ENCODE data around the gene PRRG1.
"Not testable (repeated sequence)": the region's sequence is repeated elsewhere in the genome, so short reads cannot be mapped to it uniquely, and the experiment has no call there.

PRRG1 gene

GRCh38 chrX:37472836-37473235, 123.7 kb downstream of the PRRG1 start:
- no peak for DNase-seq (ENCODE audit: low read depth, low spot score)
- H3K4me3 ChIP-seq (ENCODE audit: low read depth, low read length) = no peak overlapping the region
- in situ Hi-C loops (cut with HindIII; ENCODE audit: low sequenced_read_pairs) = no loop called here
- TF ChIP-seq CTCF (IDR thresholded peaks at IDR 0.05; ENCODE audit: low read depth, low read length) = no peak

DNA sequence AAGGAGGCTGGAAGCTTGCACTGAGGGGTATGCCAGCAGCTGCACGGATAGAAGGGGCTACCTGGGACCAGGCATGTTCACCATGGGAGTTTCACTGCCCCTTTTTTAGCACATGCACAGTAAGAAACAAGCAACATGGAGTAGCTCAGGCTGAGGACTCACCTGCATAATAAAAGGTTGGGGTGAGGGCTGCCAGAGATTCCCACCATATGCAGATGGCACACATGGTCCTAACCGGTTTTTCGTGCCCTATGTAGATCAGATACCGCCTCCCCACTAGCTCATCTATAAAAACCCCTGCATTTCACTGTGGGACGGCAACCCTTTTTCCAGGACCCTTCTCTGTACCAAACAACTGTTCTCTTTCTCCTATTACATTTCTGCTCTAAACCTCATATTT, 125.3 kb downstream of the PRRG1 start:
- in situ Hi-C loops (cut with HindIII; ENCODE audit: low sequenced_read_pairs) = no loop called here

GRCh38 chrX:37476571-37477170, 127.5 kb downstream of the PRRG1 start:
- no peak for DNase-seq (ENCODE audit: low read depth, low spot score)

More for the DNA sequence above, 125.3 kb downstream of the PRRG1 start:
- TF ChIP-seq CTCF (IDR thresholded peaks at IDR 0.05; ENCODE audit: low read depth, low read length) = no peak
- no peak for DNase-seq (ENCODE audit: low read depth, low spot score)
- H3K4me3 ChIP-seq (ENCODE audit: low read depth, low read length) = no peak overlapping the region

DNA sequence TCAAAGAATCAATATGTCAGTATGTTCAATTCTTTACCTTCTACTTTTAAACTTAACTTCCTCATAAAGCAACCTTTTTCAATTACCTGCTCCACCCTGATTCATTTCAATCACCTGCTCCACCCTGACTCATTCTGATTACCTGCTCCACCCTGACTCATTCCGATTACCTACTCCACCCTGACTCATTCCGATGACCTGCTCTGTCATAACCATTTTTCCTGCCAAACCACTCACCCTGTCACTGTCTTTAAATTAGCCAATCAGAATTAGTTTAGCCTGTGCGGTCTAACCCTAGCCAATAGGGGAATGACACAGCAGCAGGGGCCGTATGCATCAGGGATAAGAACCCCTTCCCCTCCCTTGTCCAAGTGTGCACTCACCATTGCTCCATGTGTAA, 135.2 kb downstream of the PRRG1 start:
- in situ Hi-C loops (cut with HindIII; ENCODE audit: low sequenced_read_pairs); DNase-seq (ENCODE audit: low read depth, low spot score); H3K4me3 ChIP-seq (ENCODE audit: low read depth, low read length): not testable (repeated sequence)

More at GRCh38 chrX:37476571-37477170, 127.5 kb downstream of the PRRG1 start:
- no peak overlapping the region for H3K4me3 ChIP-seq (ENCODE audit: low read depth, low read length)
- in situ Hi-C loops (cut with HindIII; ENCODE audit: low sequenced_read_pairs) = no loop called here
- TF ChIP-seq CTCF (IDR thresholded peaks at IDR 0.05; ENCODE audit: low read depth, low read length) = no peak

GRCh38 chrX:37485429-37485828, 136.3 kb downstream of the PRRG1 start:
- in situ Hi-C loops (cut with HindIII; ENCODE audit: low sequenced_read_pairs) = no loop called here
- TF ChIP-seq CTCF (IDR thresholded peaks at IDR 0.05; ENCODE audit: low read depth, low read length) = no peak
- H3K4me3 ChIP-seq (ENCODE audit: low read depth, low read length) = no peak overlapping the region
- DNase-seq (ENCODE audit: low read depth, low spot score) = no peak

DNA sequence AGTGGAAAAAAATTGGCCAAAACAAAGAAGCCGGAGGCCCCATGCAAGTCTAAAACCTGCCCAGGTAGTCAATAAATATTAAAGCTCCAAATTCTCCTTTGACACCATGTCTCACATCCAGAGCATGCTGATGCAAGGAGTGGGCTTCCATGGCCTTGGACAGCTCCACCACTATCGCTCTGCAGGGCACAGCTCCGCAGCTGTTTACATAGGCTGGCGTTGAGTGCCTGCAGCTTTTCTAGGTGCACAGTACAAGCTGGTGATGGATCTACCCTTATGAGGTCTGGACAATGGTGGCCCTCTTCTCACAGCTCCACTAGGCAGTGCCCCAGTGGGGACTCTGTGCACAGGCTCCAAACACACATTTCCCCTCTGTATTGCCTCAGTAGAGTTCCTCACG, 138.1 kb downstream of the PRRG1 start:
- in situ Hi-C loops (cut with HindIII; ENCODE audit: low sequenced_read_pairs) = no loop called here
- no peak overlapping the region for H3K4me3 ChIP-seq (ENCODE audit: low read depth, low read length)
- no peak for TF ChIP-seq CTCF (IDR thresholded peaks at IDR 0.05; ENCODE audit: low read depth, low read length)
- DNase-seq (ENCODE audit: low read depth, low spot score) = no peak

GRCh38 chrX:37488323-37488722, 139.2 kb downstream of the PRRG1 start:
- no peak for TF ChIP-seq CTCF (IDR thresholded peaks at IDR 0.05; ENCODE audit: low read depth, low read length)
- H3K4me3 ChIP-seq (ENCODE audit: low read depth, low read length) = no peak overlapping the region
- DNase-seq (ENCODE audit: low read depth, low spot score) = no peak
- in situ Hi-C loops (cut with HindIII; ENCODE audit: low sequenced_read_pairs) = no loop called here
